ENCODE results near the gene MAGEB10.

MAGEB10 gene

DNA sequence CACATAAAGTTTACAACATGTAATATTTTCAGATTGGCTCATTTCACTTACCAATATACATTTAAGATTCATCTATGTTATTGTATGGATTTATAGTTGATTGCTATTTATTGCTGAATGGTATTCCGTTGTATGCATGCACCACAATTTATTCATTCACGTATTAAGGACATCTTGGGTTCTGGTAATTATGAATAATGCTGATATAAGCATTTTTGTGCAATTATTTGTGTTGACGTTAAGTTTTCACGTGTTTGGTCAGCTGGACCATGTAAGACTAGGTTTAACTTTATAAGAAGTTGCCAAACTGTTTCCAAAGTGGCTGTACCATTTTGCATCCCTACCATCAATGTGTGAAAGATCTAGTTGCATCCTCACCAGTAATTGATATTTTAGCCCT is 35.1 kb downstream of the MAGEB10 start:
- H3K4me1 ChIP-seq (ENCODE audit: control insufficient read depth, insufficient read depth, low read length) = no peaks in the 10 kb centered on the region
- no peaks in the 10 kb centered on the region for H3K9me3 ChIP-seq (ENCODE audit: control insufficient read depth, low read length)
- no peak overlapping the region for H3K9ac ChIP-seq (ENCODE audit: low read length)
- no peaks in the 10 kb centered on the region for H3K36me3 ChIP-seq (ENCODE audit: control insufficient read depth, insufficient read depth, low read length)
- H3K27me3 ChIP-seq (ENCODE audit: control insufficient read depth, insufficient read depth, low read length) = no peaks in the 10 kb centered on the region
- no peak overlapping the region for H3K4me3 ChIP-seq (ENCODE audit: low read length)

DNA sequence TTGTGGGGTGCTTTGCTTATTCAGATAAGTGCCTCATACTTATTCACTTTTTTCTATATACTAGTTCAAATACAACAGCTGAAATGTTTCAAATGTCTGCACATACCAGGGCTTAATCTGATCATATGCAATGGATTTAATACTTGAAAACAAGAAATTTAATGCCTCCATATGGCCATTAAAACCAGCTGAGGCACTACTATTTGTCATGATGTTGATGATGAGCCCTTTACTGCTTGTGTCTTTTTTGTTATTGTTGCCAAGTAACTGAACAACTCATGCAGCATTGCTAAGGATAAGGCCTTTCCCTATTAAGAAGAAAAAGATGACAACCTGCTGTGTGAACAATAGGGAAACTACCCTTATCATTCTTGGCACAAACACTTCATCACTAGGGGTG is 52.5 kb downstream of the MAGEB10 start:
- Histone ChIP-seq H3K4me1 (ENCODE audit: control insufficient read depth, insufficient read depth, low read length) (no peaks in the 10 kb centered on the region), H3K9ac (ENCODE audit: low read length) (no peak overlapping the region), H3K27me3 (ENCODE audit: control insufficient read depth, insufficient read depth, low read length) (no peaks in the 10 kb centered on the region), H3K9me3 (ENCODE audit: control insufficient read depth, low read length) (no peaks in the 10 kb centered on the region), H3K36me3 (ENCODE audit: control insufficient read depth, insufficient read depth, low read length) (no peaks in the 10 kb centered on the region), H3K4me3 (ENCODE audit: low read length) (no peak overlapping the region)

DNA sequence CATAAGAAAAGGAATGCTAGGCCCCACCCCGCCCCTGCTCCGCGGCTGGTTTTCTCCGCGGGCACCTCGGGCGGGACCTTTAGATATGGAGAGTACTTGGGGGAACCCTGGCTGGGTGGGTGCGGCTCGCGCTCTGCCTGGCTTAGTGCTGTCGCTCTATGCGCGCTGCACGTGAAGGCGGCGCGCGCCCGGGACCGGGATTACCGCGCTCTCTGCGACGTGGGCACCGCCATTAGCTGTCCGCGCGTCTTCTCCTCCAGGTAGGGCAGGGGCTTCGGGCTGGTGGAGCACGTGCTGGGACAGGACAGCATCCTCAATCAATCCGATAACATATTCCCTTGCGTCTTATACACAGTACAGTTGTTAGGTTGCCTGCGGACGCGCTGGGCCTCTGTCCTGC is 56.0 kb downstream of the MAGEB10 start:
- no peaks in the 10 kb centered on the region for H3K4me1 ChIP-seq (ENCODE audit: control insufficient read depth, insufficient read depth, low read length)
- no peak overlapping the region for H3K9ac ChIP-seq (ENCODE audit: low read length)
- H3K9me3 ChIP-seq (ENCODE audit: control insufficient read depth, low read length) = no peaks in the 10 kb centered on the region
- no peak overlapping the region for H3K4me3 ChIP-seq (ENCODE audit: low read length)
- no peaks in the 10 kb centered on the region for H3K27me3 ChIP-seq (ENCODE audit: control insufficient read depth, insufficient read depth, low read length)
- H3K36me3 ChIP-seq (ENCODE audit: control insufficient read depth, insufficient read depth, low read length) = no peaks in the 10 kb centered on the region
